ENCODE measurements around the gene TTC17. TPM values are rescaled to one million over a fixed set of nuclear protein-coding genes. Genes with fewer than 3 reads are reported as not detected.

The TTC17 gene
- total RNA-seq, 2 donors from 2014 or later, result 103 to 122 TPM

GRCh38 chr11:43493431-43493830 lies 134.7 kb downstream of the TTC17 start:
- no peaks in the 10 kb centered on the region for H3K27me3 Mint-ChIP-seq (ENCODE audit: insufficient read depth)
- no peak for DNase-seq

GRCh38 chr11:43497144-43497543 lies 138.4 kb downstream of the TTC17 start:
- H3K4me3 ChIP-seq (ENCODE audit: low read length), result no peak overlapping the region
- H3K27ac ChIP-seq (ENCODE audit: low read depth, low read length), result no peak overlapping the region
- peaks cover 33% of the 10 kb centered on the region for H3K36me3 ChIP-seq (ENCODE audit: control insufficient read depth, insufficient read depth, low read length)
- no peak for DNase-seq
- H3K9me3 ChIP-seq (ENCODE audit: control insufficient read depth, low read length), result peaks cover 12% of the 10 kb centered on the region
- Mint-ChIP-seq H3K27ac (no peak overlapping the region), H3K9me3 (peaks cover 7% of the 10 kb centered on the region), H3K36me3 (ENCODE audit: low read depth) (peaks cover 31% of the 10 kb centered on the region), H3K4me1 (no peaks in the 10 kb centered on the region), H3K4me3 (no peak overlapping the region), H3K27me3 (ENCODE audit: insufficient read depth) (peaks cover 15% of the 10 kb centered on the region)
- H3K27me3 ChIP-seq (ENCODE audit: control insufficient read depth, insufficient read depth, low read length, poor library complexity, severe bottlenecking), result no peaks in the 10 kb centered on the region
- H3K4me1 ChIP-seq (ENCODE audit: control insufficient read depth, insufficient read depth, low read length), result no peaks in the 10 kb centered on the region
- H3K9ac ChIP-seq (ENCODE audit: extremely low read depth, low read length, poor library complexity, severe bottlenecking), result no peak overlapping the region
- WGBS, 2 experiments (ENCODE audit: insufficient coverage in 1 of 2, insufficient read length in 1 of 2), result 83 to 93% methylated on average over 1 of the region's 1 CpG
- no peak for TF ChIP-seq CTCF (conservative IDR thresholded peaks at IDR 0.05)

More at GRCh38 chr11:43493431-43493830, 134.7 kb downstream of the TTC17 start:
- H3K4me3 ChIP-seq (ENCODE audit: low read length), result no peak overlapping the region
- H3K9me3 ChIP-seq (ENCODE audit: control insufficient read depth, low read length), result no peaks in the 10 kb centered on the region
- H3K4me1 ChIP-seq (ENCODE audit: control insufficient read depth, insufficient read depth, low read length), result no peaks in the 10 kb centered on the region
- no peaks in the 10 kb centered on the region for H3K9me3 Mint-ChIP-seq
- no peak for TF ChIP-seq CTCF (conservative IDR thresholded peaks at IDR 0.05)
- no peaks in the 10 kb centered on the region for H3K27me3 ChIP-seq (ENCODE audit: control insufficient read depth, insufficient read depth, low read length, poor library complexity, severe bottlenecking)
- H3K4me3 Mint-ChIP-seq, result no peak overlapping the region
- peaks cover 55% of the 10 kb centered on the region for H3K36me3 ChIP-seq (ENCODE audit: control insufficient read depth, insufficient read depth, low read length)
- peaks cover 52% of the 10 kb centered on the region for H3K36me3 Mint-ChIP-seq (ENCODE audit: low read depth)
- no peak overlapping the region for H3K27ac ChIP-seq (ENCODE audit: low read depth, low read length)
- no peak overlapping the region for H3K9ac ChIP-seq (ENCODE audit: extremely low read depth, low read length, poor library complexity, severe bottlenecking)
- 93 to 95% methylated on average over 3 to 5 of the region's 5 CpGs for WGBS, 2 experiments (ENCODE audit: insufficient coverage in 1 of 2, insufficient read length in 1 of 2)
- H3K27ac Mint-ChIP-seq, result no peak overlapping the region
- no peaks in the 10 kb centered on the region for H3K4me1 Mint-ChIP-seq

GRCh38 chr11:43498561-43498960 lies 139.8 kb downstream of the TTC17 start:
- Mint-ChIP-seq H3K4me1 (no peaks in the 10 kb centered on the region), H3K27me3 (ENCODE audit: insufficient read depth) (peaks cover 15% of the 10 kb centered on the region), H3K36me3 (ENCODE audit: low read depth) (peaks cover 17% of the 10 kb centered on the region), H3K9me3 (peaks cover 7% of the 10 kb centered on the region), H3K4me3 (no peak overlapping the region), H3K27ac (no peak overlapping the region)
- H3K9ac ChIP-seq (ENCODE audit: extremely low read depth, low read length, poor library complexity, severe bottlenecking), result no peak overlapping the region
- H3K4me3 ChIP-seq (ENCODE audit: low read length), result no peak overlapping the region
- H3K27ac ChIP-seq (ENCODE audit: low read depth, low read length), result no peak overlapping the region
- H3K27me3 ChIP-seq (ENCODE audit: control insufficient read depth, insufficient read depth, low read length, poor library complexity, severe bottlenecking), result no peaks in the 10 kb centered on the region
- H3K36me3 ChIP-seq (ENCODE audit: control insufficient read depth, insufficient read depth, low read length), result peaks cover 19% of the 10 kb centered on the region
- 90 to 100% methylated on average over 1 to 3 of the region's 3 CpGs for WGBS, 2 experiments (ENCODE audit: insufficient coverage in 1 of 2, insufficient read length in 1 of 2)
- TF ChIP-seq CTCF (conservative IDR thresholded peaks at IDR 0.05), result no peak
- DNase-seq, result no peak
- peaks cover 12% of the 10 kb centered on the region for H3K9me3 ChIP-seq (ENCODE audit: control insufficient read depth, low read length)
- H3K4me1 ChIP-seq (ENCODE audit: control insufficient read depth, insufficient read depth, low read length), result no peaks in the 10 kb centered on the region
